OCI-LY1 (cell line): ENCODE measurements around the gene TOR1A.

Source experiments
- H2AFZ ChIP-seq: fragments of 200-600 bp; sonication (generic), shearing (Covaris generic); 2 replicates; pipeline ENCODE4 v1.6.0; 2014; ENCODE audit warnings: antibody characterized with exemption, mild to moderate bottlenecking, low read length
- H3F3A ChIP-seq: fragments of 200-600 bp; sonication (generic), shearing (Covaris generic); 2 replicates; pipeline ENCODE4 v1.6.0; 2014; ENCODE audit warnings: mild to moderate bottlenecking, antibody characterized with exemption, low read length, moderate library complexity; ENCODE audit not compliant: insufficient read depth
- H3K27ac ChIP-seq: fragments of 200-600 bp; sonication (generic); 2 replicates; pipeline ENCODE4 v1.5.1; 2014; ENCODE audit warnings: low read length, mixed run types, mild to moderate bottlenecking, low read depth; ENCODE audit not compliant: poor library complexity, severe bottlenecking
- H3K27me3 ChIP-seq: fragments of 200-600 bp; sonication (generic); 2 replicates; pipeline ENCODE4 v1.6.0; 2014; ENCODE audit warnings: antibody characterized with exemption, mild to moderate bottlenecking, low read length, moderate library complexity; ENCODE audit not compliant: insufficient read depth
- H3K36me3 ChIP-seq: fragments of 200-600 bp; sonication (generic); 2 replicates; pipeline ENCODE4 v1.6.1; 2014; ENCODE audit warnings: mild to moderate bottlenecking, antibody characterized with exemption, low read length, moderate library complexity, mixed read lengths; ENCODE audit not compliant: insufficient read depth
- H3K4me1 ChIP-seq: fragments of 200-600 bp; sonication (generic); 2 replicates; pipeline ENCODE4 v1.5.1; 2014; ENCODE audit warnings: mild to moderate bottlenecking, low read length, moderate library complexity; ENCODE audit not compliant: insufficient read depth, severe bottlenecking
- H3K4me2 ChIP-seq: fragments of 200-600 bp; sonication (generic), shearing (Covaris generic); 2 replicates; pipeline ENCODE4 v1.6.1; 2014; ENCODE audit warnings: low read length
- H3K4me3 ChIP-seq: fragments of 200-600 bp; sonication (generic); 2 replicates; pipeline ENCODE4 v1.5.1; 2014; ENCODE audit warnings: low read length, low read depth, mild to moderate bottlenecking, mixed read lengths; ENCODE audit not compliant: poor library complexity, severe bottlenecking
- H3K79me2 ChIP-seq: fragments of 200-600 bp; shearing (Covaris generic); 2 replicates; pipeline ENCODE4 v1.6.1; 2016; ENCODE audit warnings: mixed run types, low read length, mixed read lengths; ENCODE audit not compliant: insufficient read depth
- H3K9ac ChIP-seq: fragments of 200-600 bp; sonication (generic), shearing (Covaris generic); 2 replicates; pipeline ENCODE4 v1.6.1; 2014; ENCODE audit warnings: mild to moderate bottlenecking, low read length, mixed read lengths
- H3K9me2 ChIP-seq: fragments of 200-600 bp; sonication (generic), shearing (Covaris generic); 2 replicates; pipeline ENCODE4 v1.6.1; 2014; ENCODE audit warnings: low read depth, mild to moderate bottlenecking, low read length, mixed read lengths
- H3K9me3 ChIP-seq: fragments of 200-600 bp; shearing (Covaris generic); 2 replicates; pipeline ENCODE4 v1.6.1; 2014; ENCODE audit warnings: low read length, mixed read lengths
- H4K20me1 ChIP-seq: fragments of 200-600 bp; sonication (generic), shearing (Covaris generic); 2 replicates; pipeline ENCODE4 v1.6.0; 2016; ENCODE audit warnings: mild to moderate bottlenecking, low read length; ENCODE audit not compliant: insufficient read depth
- CTCF ChIP-seq: fragments of 200-600 bp; sonication (generic), shearing (Covaris generic); IDR thresholded peaks from 2 replicates; pipeline ENCODE4 v1.5.1; 2017; ENCODE audit warnings: mild to moderate bottlenecking, antibody characterized with exemption, low read length, moderate library complexity, mixed read lengths
- EZH2 ChIP-seq: fragments of 200-600 bp; sonication (generic), shearing (Covaris generic); IDR thresholded peaks from 2 replicates; pipeline ENCODE4 v1.8.0; 2017; ENCODE audit warnings: borderline replicate concordance, mixed run types, mild to moderate bottlenecking, antibody characterized with exemption, low read length, moderate library complexity, mixed read lengths

The TOR1A gene

GRCh38 chr9:129850821-129851550, 27.1 kb upstream of the TOR1A start:
- H3K79me2 ChIP-seq, result no peaks in the 10 kb centered on the region
- H3K9me2 ChIP-seq, result no peaks in the 10 kb centered on the region
- H3K4me3 ChIP-seq, result no peak overlapping the region
- H3K27me3 ChIP-seq, result no peaks in the 10 kb centered on the region
- no peak overlapping the region for H3K27ac ChIP-seq
- peaks cover 7% of the 10 kb centered on the region for H3K4me1 ChIP-seq
- H4K20me1 ChIP-seq, result no peaks in the 10 kb centered on the region
- H2AFZ ChIP-seq, result no peak overlapping the region
- no peak overlapping the region for H3K4me2 ChIP-seq
- H3K36me3 ChIP-seq, result peaks cover 21% of the 10 kb centered on the region; the same call in 1 of the 2 replicates
- TF ChIP-seq EZH2 (no peak), CTCF (no peak)
- H3F3A ChIP-seq, result no peaks in the 10 kb centered on the region
- H3K9me3 ChIP-seq, result no peaks in the 10 kb centered on the region
- H3K9ac ChIP-seq, result no peak overlapping the region

DNA sequence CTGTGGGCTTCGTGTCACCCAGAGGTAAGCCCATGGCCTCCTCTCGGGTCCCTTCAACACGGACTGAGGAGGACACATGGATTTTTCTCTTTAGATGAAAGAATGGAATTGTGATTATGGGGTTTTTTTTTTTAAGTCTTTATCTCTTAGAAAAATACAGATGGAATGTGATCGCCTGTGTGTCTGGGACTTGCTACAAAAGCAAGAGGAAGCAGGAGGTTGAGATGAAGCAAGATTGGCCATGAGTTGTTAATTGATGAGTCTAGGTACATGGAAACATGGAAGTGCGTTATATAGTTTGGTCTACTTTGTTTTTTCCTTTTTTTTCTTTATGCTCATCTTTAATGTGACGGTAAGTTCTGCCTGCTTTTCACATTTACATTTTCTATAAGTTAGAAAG, 26.0 kb upstream of the TOR1A start:
- H3K27me3 ChIP-seq, result no peaks in the 10 kb centered on the region
- H3K79me2 ChIP-seq, result no peaks in the 10 kb centered on the region
- H3K4me1 ChIP-seq, result peaks cover 7% of the 10 kb centered on the region
- H3K36me3 ChIP-seq, result peaks cover 20% of the 10 kb centered on the region; the same call in 1 of the 2 replicates
- H3F3A ChIP-seq, result no peaks in the 10 kb centered on the region
- no peaks in the 10 kb centered on the region for H3K9me2 ChIP-seq
- no peak overlapping the region for H3K27ac ChIP-seq
- TF ChIP-seq EZH2, result no peak
- no peak for TF ChIP-seq CTCF
- no peaks in the 10 kb centered on the region for H3K9me3 ChIP-seq
- no peak overlapping the region for H3K9ac ChIP-seq
- H2AFZ ChIP-seq, result no peak overlapping the region
- H3K4me2 ChIP-seq, result no peak overlapping the region
- no peaks in the 10 kb centered on the region for H4K20me1 ChIP-seq
- H3K4me3 ChIP-seq, result no peak overlapping the region

DNA sequence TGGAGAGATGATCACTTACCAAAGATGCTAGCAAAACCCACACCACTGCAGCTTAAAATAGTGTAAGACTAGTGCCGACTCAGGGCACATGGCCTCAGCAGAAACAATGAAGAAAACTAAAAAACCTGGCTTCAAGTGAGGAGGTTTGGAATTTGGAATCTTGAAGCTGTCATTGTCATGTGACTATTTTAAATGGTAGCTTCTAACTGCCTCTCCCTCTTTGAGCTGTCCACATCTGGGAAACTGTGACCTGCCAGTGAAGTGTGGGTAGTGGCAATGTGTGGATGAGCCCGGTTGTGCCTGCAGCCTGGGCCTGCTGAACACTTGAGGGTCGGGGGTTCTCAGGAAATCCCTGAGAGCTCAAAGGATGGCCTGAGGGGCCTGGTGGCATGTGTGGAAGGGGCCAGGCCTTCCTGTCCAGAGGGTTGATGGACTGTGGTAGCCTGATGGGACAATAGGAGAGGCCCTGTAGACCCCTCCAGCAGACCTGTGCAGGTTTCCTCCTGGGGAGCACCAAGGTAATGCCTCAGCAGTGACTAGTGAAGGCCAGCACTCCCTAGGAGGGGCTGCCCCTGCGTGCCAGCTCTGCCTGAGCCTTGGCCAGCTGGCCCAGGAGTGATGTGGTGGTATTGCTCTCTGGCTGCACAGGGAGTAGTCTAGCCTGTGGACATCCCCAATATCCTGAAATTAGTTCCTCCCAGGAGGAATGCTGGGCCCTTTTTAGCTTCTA, 24.9 kb upstream of the TOR1A start:
- no peaks in the 10 kb centered on the region for H3K27me3 ChIP-seq
- no peak overlapping the region for H3K27ac ChIP-seq

More for the DNA sequence above, 24.9 kb upstream of the TOR1A start:
- Histone ChIP-seq H3K79me2 (no peaks in the 10 kb centered on the region), H3K9ac (no peak overlapping the region), H3F3A (no peaks in the 10 kb centered on the region), H3K4me2 (no peak overlapping the region), H3K36me3 (peaks cover 12% of the 10 kb centered on the region; the same call in 1 of the 2 replicates), H3K9me2 (no peaks in the 10 kb centered on the region), H3K9me3 (no peaks in the 10 kb centered on the region), H2AFZ (no peak overlapping the region), H4K20me1 (no peaks in the 10 kb centered on the region), H3K4me3 (no peak overlapping the region), H3K4me1 (peaks cover 7% of the 10 kb centered on the region)
- TF ChIP-seq CTCF, result no peak
- TF ChIP-seq EZH2, result no peak
